GM19351 (cell line): ENCODE measurements around the gene TRAF5.
"Not testable (repeated sequence)": the region's sequence is repeated elsewhere in the genome, so short reads cannot be mapped to it uniquely, and the experiment has no call there.

ENCODE experiments used
- ATAC-seq: cut with Tn5 transposase; IDR thresholded peaks from one replicate; pipeline ENCODE4 v1.9.1; 2021; ENCODE audit warnings: mild to moderate bottlenecking, moderate library complexity; ENCODE audit not compliant: unreplicated experiment

Gene TRAF5

GRCh38 chr1:211344152-211344618, 17.6 kb downstream of the TRAF5 start:
- no peak for ATAC-seq

DNA sequence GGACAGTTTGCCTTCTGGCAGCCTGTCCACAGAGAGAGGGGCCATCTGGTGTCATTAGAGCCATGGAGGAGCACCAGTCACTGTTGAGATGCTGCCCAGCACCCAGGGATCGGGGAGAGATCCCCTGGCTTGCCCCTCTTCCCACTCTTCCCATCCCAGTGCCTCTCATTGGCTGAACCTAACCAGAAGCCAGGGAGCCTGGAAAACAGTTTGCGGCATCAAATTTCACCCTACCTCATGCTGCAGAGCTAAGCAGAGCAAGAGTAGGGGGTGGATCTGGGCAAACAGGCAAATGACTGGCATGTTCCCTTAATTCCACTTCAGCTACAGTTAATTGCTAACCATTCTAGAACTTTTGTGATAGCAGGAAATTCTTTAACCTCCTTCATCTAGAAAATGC, 19.1 kb downstream of the TRAF5 start:
- no peak for ATAC-seq

DNA sequence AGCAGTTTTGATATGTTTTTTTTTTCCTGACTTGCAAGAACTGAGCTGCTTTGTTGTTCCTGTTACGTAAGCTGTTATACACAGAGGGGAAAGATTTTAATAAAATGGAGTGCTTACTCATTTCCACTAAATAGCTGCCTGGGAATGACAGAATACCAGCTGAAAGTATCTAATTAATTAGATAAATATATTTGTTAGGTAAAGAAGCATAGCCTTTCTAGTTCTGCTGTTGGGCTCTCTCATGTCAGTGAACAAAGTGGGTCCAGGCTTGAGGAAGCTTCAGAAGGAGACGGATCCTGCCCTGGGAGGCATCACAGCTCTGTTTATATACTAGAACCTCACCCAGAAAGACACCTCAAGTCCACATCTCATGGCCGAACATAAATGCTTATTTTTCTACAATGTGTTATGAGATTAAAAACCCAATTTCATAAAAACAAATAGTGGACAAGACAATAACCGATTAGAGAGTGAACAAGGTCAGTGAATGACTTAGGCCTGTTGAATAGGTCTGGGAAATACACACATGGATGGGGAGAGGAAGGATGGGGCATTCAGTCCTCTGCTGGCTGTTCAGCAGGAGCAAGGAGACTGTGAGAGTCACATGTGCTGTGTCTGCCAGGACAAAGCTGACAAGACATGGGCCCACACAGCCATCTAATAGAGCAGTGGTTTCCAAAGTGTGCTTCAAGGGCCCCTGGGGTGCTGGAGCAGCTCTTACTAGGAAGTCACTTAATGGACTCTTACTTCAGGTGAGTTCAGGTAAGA, 20.6 kb downstream of the TRAF5 start:
- ATAC-seq: no peak

- no peak for ATAC-seq
Measured at GRCh38 chr1:211348547-211348946, 21.9 kb downstream of the TRAF5 start.

DNA sequence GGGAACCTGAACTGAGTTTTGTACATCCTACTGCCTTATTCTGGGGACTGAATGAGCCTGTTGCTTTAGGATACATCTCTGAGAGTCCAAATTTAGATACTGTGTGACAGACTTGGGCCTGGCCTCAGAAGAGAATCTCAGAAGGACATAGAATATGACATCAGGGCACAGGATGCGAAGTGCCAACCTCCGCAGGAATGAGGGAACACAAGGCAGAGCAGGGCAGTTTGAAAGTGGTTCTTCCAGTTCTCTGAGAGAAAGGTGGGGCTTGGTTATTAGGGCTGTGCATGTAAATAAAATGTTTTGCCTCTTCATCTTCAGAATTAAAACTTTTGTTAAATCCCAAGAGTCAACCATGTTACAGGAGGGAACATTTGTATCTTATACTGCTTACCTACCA, 23.1 kb downstream of the TRAF5 start:
- ATAC-seq: no peak

DNA sequence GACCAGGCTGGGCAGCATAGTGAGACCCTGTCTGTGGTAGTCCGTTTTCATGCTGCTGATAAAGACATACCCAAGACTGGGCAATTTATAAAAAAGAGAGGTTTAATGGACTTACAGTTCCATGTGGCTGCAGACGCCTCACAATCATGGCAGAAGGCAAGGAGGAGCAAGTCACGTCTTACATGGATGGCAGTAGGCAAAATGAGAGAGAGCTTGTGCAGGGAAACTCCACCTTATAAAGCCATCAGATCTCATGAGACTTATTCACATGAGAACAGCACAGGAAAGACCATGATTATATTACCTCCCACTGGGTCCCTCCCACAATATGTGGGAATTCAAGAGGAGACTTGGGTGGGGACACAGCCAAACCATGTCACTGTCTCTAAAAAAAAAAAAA, 25.4 kb downstream of the TRAF5 start:
- ATAC-seq: not testable (repeated sequence)

DNA sequence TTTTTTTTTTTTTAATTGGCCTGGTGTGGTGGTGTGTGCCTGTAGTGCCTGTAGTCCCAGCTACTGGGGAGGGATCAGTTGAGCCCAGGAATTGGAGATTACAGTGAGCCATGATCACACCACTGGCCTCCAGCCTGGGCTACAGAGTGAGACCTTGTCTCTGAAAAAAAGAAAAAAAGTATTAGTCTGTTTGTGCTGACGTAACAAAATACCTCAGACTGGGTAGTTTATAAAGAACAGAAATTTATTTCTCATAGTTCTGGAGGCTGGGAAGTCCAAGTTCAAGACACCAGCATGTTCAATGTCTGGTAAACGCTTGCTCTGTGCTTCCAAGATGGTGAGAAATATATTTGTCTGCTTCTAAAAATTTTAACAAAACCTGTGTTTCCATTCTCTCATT, 25.8 kb downstream of the TRAF5 start:
- ATAC-seq: no peak

- peak; percentile 99 for ATAC-seq
Measured at GRCh38 chr1:211352985-211353515, 26.4 kb downstream of the TRAF5 start.

GRCh38 chr1:211353562-211354212, 27.1 kb downstream of the TRAF5 start:
- ATAC-seq: no peak

DNA sequence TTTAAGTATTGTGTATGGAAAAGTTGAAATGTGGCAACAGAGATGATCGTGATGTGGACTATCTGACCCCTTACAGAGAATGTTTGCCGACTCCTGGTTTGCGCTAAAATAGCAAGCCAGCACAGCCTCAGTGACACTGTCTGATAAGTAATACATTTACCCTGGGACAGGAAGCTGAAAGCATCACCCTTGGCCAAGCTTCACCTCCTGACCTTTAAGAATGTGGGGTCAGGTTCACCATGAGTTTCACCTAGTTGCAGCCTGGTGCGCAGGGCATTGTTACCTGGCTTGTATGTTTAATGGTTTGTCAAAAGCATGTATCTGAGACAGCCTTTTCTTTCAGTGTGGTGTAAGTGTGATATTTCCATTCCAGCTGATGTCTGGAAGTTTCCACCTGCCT, 29.2 kb downstream of the TRAF5 start:
- ATAC-seq: no peak

GRCh38 chr1:211356723-211357407, 30.2 kb downstream of the TRAF5 start:
- ATAC-seq: no peak

DNA sequence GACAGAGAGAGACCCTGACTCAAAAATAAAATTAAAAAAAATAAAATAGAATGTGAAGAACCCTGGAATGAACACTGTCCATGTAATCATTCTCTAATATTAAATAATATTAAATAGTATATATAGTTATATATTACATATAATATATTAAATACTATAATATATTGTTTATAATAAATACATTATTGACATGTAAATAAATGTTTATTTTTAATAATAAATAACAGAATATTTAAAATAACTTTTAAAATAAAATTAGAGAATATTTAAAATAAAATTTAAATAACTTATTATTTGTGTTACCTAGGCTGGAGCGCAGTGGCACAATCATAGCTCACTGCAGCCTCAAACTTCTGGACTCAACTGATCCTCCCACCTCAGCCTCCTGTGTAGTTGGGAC, 32.1 kb downstream of the TRAF5 start:
- ATAC-seq: no peak

GRCh38 chr1:211359876-211360275, 33.2 kb downstream of the TRAF5 start:
- ATAC-seq: no peak

DNA sequence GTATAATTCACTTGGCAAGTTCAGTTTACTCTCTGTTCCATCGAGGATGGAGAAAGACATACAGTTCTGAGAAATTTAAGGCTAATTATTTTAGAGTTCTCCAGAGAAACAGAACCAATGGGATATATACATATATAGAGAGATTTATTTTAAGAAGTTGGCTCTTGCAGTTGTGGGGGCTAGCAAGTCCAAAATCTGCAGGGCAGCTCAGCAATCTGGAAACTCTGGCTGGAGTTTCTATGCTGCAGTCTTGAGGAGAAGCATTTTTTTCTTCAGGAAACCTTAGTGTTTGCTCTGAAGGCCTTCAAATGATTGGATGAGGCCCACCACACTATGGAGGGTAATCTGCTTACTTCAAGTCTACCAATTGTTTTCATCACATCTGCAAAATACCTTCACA, 34.6 kb downstream of the TRAF5 start:
- ATAC-seq: no peak

GRCh38 chr1:211369640-211370039, 43.0 kb downstream of the TRAF5 start:
- no peak for ATAC-seq

DNA sequence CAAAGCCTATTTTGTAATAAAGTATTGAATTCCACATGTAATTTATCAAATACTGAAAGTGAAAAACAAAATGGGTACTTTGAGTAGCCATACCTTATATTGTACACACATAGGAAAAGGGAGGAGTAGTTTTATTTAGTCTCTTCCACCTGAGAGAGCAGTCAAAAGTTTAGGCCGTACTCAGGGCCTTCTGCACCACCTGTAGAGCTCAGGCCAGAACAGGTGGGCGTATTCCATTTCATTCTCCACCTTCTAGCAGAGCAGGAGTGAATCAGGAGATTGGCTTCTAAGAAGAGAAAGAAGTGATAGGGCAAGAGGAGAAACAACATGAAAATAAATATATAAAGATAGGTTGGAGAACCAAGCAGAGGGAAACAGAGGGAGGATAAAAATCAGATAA, 44.0 kb downstream of the TRAF5 start:
- no peak for ATAC-seq

GRCh38 chr1:211371406-211372105, 44.9 kb downstream of the TRAF5 start:
- ATAC-seq: no peak

- ATAC-seq: no peak
Measured at GRCh38 chr1:211372463-211372862, 45.8 kb downstream of the TRAF5 start.

GRCh38 chr1:211375146-211375818, 48.6 kb downstream of the TRAF5 start:
- no peak for ATAC-seq

DNA sequence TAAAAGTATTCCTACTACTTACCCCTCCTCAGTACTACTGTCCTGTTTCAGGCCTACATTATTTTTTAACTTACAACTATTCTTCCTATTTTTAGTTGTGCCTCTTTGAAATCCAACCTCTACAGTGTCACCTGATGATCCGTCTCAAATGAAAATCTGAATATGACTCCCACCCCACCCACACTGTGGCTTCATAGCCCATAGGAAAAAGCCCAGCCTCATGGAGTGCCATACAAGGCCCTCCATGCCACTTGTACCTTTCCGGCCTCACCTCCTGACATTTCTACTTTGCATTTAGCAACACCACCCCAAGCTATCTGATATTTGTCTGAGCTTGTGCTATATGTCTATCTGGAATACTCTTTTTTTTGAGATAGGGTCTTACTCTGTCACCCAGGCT, 49.3 kb downstream of the TRAF5 start:
- no peak for ATAC-seq
